NCI-H460 (cell line): ENCODE results near the gene CPNE4. TPM values are rescaled to one million over a fixed set of nuclear protein-coding genes. Genes with fewer than 3 reads are reported as not detected.
A peak's percentile ranks its signal among the peaks of the same experiment; 100 is the strongest.
"Not testable (repeated sequence)": the region's sequence is repeated elsewhere in the genome, so short reads cannot be mapped to it uniquely, and the experiment has no call there.

Source experiments
- DNase-seq: peaks from one replicate; pipeline ENCODE4 v3.0.0-alpha.2; 2016; ENCODE audit warnings: low read depth; ENCODE audit errors: extremely low read depth
- total RNA-seq: library from RNA; depleted of rRNA; stranded (reverse); fragments of >200 nt; shearing (Covaris generic); gene quantifications from 2 replicates; pipeline ENCODE4 v1.2.3, GENCODE V29; 2014

The CPNE4 gene
- total RNA-seq, 1 experiment from 2014 or later, result 0.54 TPM

- DNase-seq, result no peak
Measured at GRCh38 chr3:131972091-131972490, 62.7 kb downstream of the CPNE4 start.

GRCh38 chr3:131963442-131963841 lies 71.4 kb downstream of the CPNE4 start:
- not testable (repeated sequence) for DNase-seq

GRCh38 chr3:131962982-131963381 lies 71.8 kb downstream of the CPNE4 start:
- DNase-seq, result no peak

- DNase-seq, result no peak
Measured at GRCh38 chr3:131960324-131960723, 74.5 kb downstream of the CPNE4 start.

- no peak for DNase-seq
Measured at GRCh38 chr3:131957980-131958379, 76.8 kb downstream of the CPNE4 start.

GRCh38 chr3:131957511-131957910 lies 77.3 kb downstream of the CPNE4 start:
- no peak for DNase-seq

- DNase-seq, result no peak
Measured at GRCh38 chr3:131948806-131949205, 86.0 kb downstream of the CPNE4 start.

- DNase-seq, result no peak
Measured at GRCh38 chr3:131944676-131945075, 90.1 kb downstream of the CPNE4 start.

- no peak for DNase-seq
Measured at GRCh38 chr3:131933665-131934064, 101.1 kb downstream of the CPNE4 start.

- no peak for DNase-seq
Measured at GRCh38 chr3:131928593-131928992, 106.2 kb downstream of the CPNE4 start.

GRCh38 chr3:131925571-131925970 lies 109.2 kb downstream of the CPNE4 start:
- no peak for DNase-seq

- DNase-seq, result no peak
Measured at GRCh38 chr3:131922356-131922755, 112.5 kb downstream of the CPNE4 start.

- DNase-seq, result no peak
Measured at GRCh38 chr3:131917006-131917405, 117.8 kb downstream of the CPNE4 start.

GRCh38 chr3:131914090-131914691 lies 120.6 kb downstream of the CPNE4 start:
- no peak for DNase-seq

GRCh38 chr3:131912255-131912654 lies 122.6 kb downstream of the CPNE4 start:
- no peak for DNase-seq

- no peak for DNase-seq
Measured at GRCh38 chr3:131907796-131908195, 127.0 kb downstream of the CPNE4 start.

- peak; percentile 4 for DNase-seq
Measured at GRCh38 chr3:131903988-131904415, 130.8 kb downstream of the CPNE4 start.

- DNase-seq, result no peak
Measured at GRCh38 chr3:131901686-131902085, 133.1 kb downstream of the CPNE4 start.

- no peak for DNase-seq
Measured at GRCh38 chr3:131900891-131901290, 133.9 kb downstream of the CPNE4 start.

GRCh38 chr3:131899021-131899420 lies 135.8 kb downstream of the CPNE4 start:
- DNase-seq, result no peak

- no peak for DNase-seq
Measured at GRCh38 chr3:131898346-131898745, 136.5 kb downstream of the CPNE4 start.

- DNase-seq, result no peak
Measured at GRCh38 chr3:131896285-131896684, 138.5 kb downstream of the CPNE4 start.

GRCh38 chr3:131895766-131896165 lies 139.0 kb downstream of the CPNE4 start:
- no peak for DNase-seq
